Sigmoid colon (tissue), 7 donors: Measurements from ENCODE around the gene NUCB2. TPM values are rescaled to one million over a fixed set of nuclear protein-coding genes. Genes with fewer than 3 reads are reported as not detected.

ENCODE experiments used
- DNase-seq: peaks from one replicate; pipeline ENCODE4 v3.0.0-alpha.2; 2019
- H3K27ac ChIP-seq, 4 donors: fragments of 200-600 bp; sonication (generic); one replicate each; pipeline ENCODE4 v1.5.1; 2016 to 2019; ENCODE audit warnings: mild to moderate bottlenecking in 1 of 4
- H3K27me3 ChIP-seq, 3 donors: fragments of 200-600 bp; sonication (generic); one replicate each; pipeline ENCODE4 v1.5.1; 2019; ENCODE audit warnings: mild to moderate bottlenecking in 1 of 3
- H3K36me3 ChIP-seq, 4 donors: fragments of 200-600 bp; sonication (generic); one replicate each; pipeline ENCODE4 v1.5.1; 2016 to 2019
- H3K4me1 ChIP-seq, 4 donors: fragments of 200-600 bp; sonication (generic); one replicate each; pipeline ENCODE4 v1.5.1; 2017 to 2019
- H3K4me3 ChIP-seq, 4 donors: fragments of 200-600 bp; sonication (generic); one replicate each; pipeline ENCODE4 v1.5.1; 2017 to 2019; ENCODE audit warnings: mild to moderate bottlenecking in 2 of 4, moderate library complexity in 1 of 4
- H3K9me3 ChIP-seq, 4 donors: fragments of 200-600 bp in 3 of 4; sonication (generic) in 3 of 4; one replicate each; pipeline versions ENCODE4 v1.5.1 to v1.6.1; 2013 to 2019
- CTCF ChIP-seq, 4 experiments: fragments of 450-650 bp in 3 of 4; fragments of 200-600 bp in 1 of 4; IDR thresholded peaks; one replicate each; pipeline ENCODE4 v1.5.1; 2016 to 2019; ENCODE audit warnings: antibody characterized with exemption in 4 of 4, mild to moderate bottlenecking in 3 of 4, moderate library complexity in 2 of 4
- EP300 ChIP-seq, 4 donors: sonication (generic); formaldehyde crosslinking; IDR thresholded peaks; one replicate each; pipeline ENCODE4 v1.6.1; 2017; ENCODE audit warnings: antibody characterized with exemption in 4 of 4
- POLR2A ChIP-seq, 2 donors: fragments of 450-650 bp; IDR thresholded peaks; one replicate each; pipeline ENCODE4 v1.6.1; 2016; ENCODE audit warnings: antibody characterized with exemption in 2 of 2, mild to moderate bottlenecking in 2 of 2, moderate library complexity in 2 of 2
- POLR2AphosphoS5 ChIP-seq, 4 donors: sonication (generic); formaldehyde crosslinking; IDR thresholded peaks; one replicate each; pipeline ENCODE4 v1.6.1; 2017; ENCODE audit warnings: antibody characterized with exemption in 4 of 4
- WGBS, 2 donors: extraction: QIAGEN DNeasy Blood & Tissue Kit; methylation state at CpG; one replicate each; pipeline ENCODE4 v1.1.7; 2013; 5-methylcytosine and 5-hydroxymethylcytosine counted together
- intact Hi-C: fragments of 100-400 bp; cut with DNase I; formaldehyde crosslinking; loops from one replicate; pipeline ENCODE4 v1.15.1; 2023
- polyA plus RNA-seq, 3 donors: library from polyadenylated mRNA; stranded (reverse); fragments of 200-250 nt; gene quantifications; one replicate each; pipeline ENCODE4 v1.2.3, GENCODE V29; 2013
- total RNA-seq, 4 donors: library from RNA; depleted of rRNA; stranded (reverse); fragments of >200 nt; gene quantifications; one replicate each; pipeline ENCODE4 v1.1.0, GENCODE V29; 2016
- donor health status: healthy with polysubstance abuse.
- donor health status: Bipolar disorder and iron deficiency.
- donor health status: healthy.

The NUCB2 gene
- total and polyA plus RNA-seq, 7 donors = 19.8 to 68.3 (median 39.2) TPM

- no peak for DNase-seq
- WGBS, 2 donors = 87 to 91% methylated on average over 5 of the region's 5 CpGs
- no peak for TF ChIP-seq EP300 (IDR thresholded peaks at IDR 0.05)
- TF ChIP-seq POLR2AphosphoS5 (IDR thresholded peaks at IDR 0.05) = no peak
- TF ChIP-seq CTCF (IDR thresholded peaks at IDR 0.05) = no peak
- TF ChIP-seq POLR2A (IDR thresholded peaks at IDR 0.05) = no peak
- no peaks in the 10 kb centered on the region for H3K27me3 ChIP-seq
- no peak overlapping the region for H3K4me3 ChIP-seq
- intact Hi-C loops = no loop called here
- H3K27ac ChIP-seq = no peak overlapping the region
- peaks cover 0 to 5% (median 2%) of the 10 kb centered on the region in 4 donors for H3K4me1 ChIP-seq
- H3K36me3 ChIP-seq = peaks cover 0 to 47% (median 10%) of the 10 kb centered on the region in 4 donors
- no peaks in the 10 kb centered on the region for H3K9me3 ChIP-seq
Observed at GRCh38 chr11:17298302-17298701, 21.8 kb downstream of the NUCB2 start.

- H3K4me3 ChIP-seq = no peak overlapping the region
- H3K4me1 ChIP-seq = no peaks in the 10 kb centered on the region
- TF ChIP-seq POLR2A (IDR thresholded peaks at IDR 0.05) (no peak), EP300 (IDR thresholded peaks at IDR 0.05) (no peak), CTCF (IDR thresholded peaks at IDR 0.05) (no peak)
- DNase-seq = no peak
- H3K9me3 ChIP-seq = no peaks in the 10 kb centered on the region
- intact Hi-C loops = no loop called here
- WGBS, 2 donors = 88 to 91% methylated on average over 4 of the region's 4 CpGs
- peaks cover 0 to 67% (median 10%) of the 10 kb centered on the region in 4 donors for H3K36me3 ChIP-seq
- H3K27me3 ChIP-seq = no peaks in the 10 kb centered on the region
- no peak overlapping the region for H3K27ac ChIP-seq
Observed at GRCh38 chr11:17300372-17300771, 23.8 kb downstream of the NUCB2 start.

- Histone ChIP-seq H3K9me3 (no peaks in the 10 kb centered on the region), H3K4me1 (no peaks in the 10 kb centered on the region), H3K36me3 (peaks cover 0 to 71% (median 15%) of the 10 kb centered on the region in 4 donors), H3K27me3 (no peaks in the 10 kb centered on the region), H3K27ac (no peak overlapping the region), H3K4me3 (no peak overlapping the region)
- 95 to 96% methylated on average over 8 of the region's 8 CpGs for WGBS, 2 donors
- TF ChIP-seq CTCF (IDR thresholded peaks at IDR 0.05) (no peak), POLR2AphosphoS5 (IDR thresholded peaks at IDR 0.05) (no peak), POLR2A (IDR thresholded peaks at IDR 0.05) (no peak), EP300 (IDR thresholded peaks at IDR 0.05) (no peak)
- no peak for DNase-seq
- intact Hi-C loops = no loop called here
Observed at GRCh38 chr11:17313349-17314231, 37.1 kb downstream of the NUCB2 start.

GRCh38 chr11:17314232-17314547 lies 37.7 kb downstream of the NUCB2 start:
- intact Hi-C loops = no loop called here
- peaks cover 0 to 70% (median 15%) of the 10 kb centered on the region in 4 donors for H3K36me3 ChIP-seq
- DNase-seq = no peak
- H3K27me3 ChIP-seq = no peaks in the 10 kb centered on the region
- no peak overlapping the region for H3K27ac ChIP-seq
- no peaks in the 10 kb centered on the region for H3K9me3 ChIP-seq
- H3K4me3 ChIP-seq = no peak overlapping the region
- TF ChIP-seq POLR2A (IDR thresholded peaks at IDR 0.05) (no peak), POLR2AphosphoS5 (IDR thresholded peaks at IDR 0.05) (no peak), CTCF (IDR thresholded peaks at IDR 0.05) (no peak), EP300 (IDR thresholded peaks at IDR 0.05) (no peak)
- no peaks in the 10 kb centered on the region for H3K4me1 ChIP-seq
- 70 to 78% methylated on average over 1 of the region's 1 CpG for WGBS, 2 donors
